Psoas muscle (tissue), 8 donors: Measurements from ENCODE around the gene SOCS1. TPM values are rescaled to one million over a fixed set of nuclear protein-coding genes. Genes with fewer than 3 reads are reported as not detected.
"Not testable (repeated sequence)": the region's sequence is repeated elsewhere in the genome, so short reads cannot be mapped to it uniquely, and the experiment has no call there.

Experiments used
- ATAC-seq, 4 donors: fragments of 200-7000 bp; cut with Tn5 transposase; one replicate each; pipeline ENCODE4 v1.9.1; 2020; ENCODE audit warnings: moderate library complexity in 3 of 4, mild to moderate bottlenecking in 2 of 4
- DNase-seq, 2 donors: peaks; one replicate each; pipeline ENCODE4 v3.0.0-alpha.2; 2020
- H3K27ac ChIP-seq: fragments of 200-600 bp; one replicate; pipeline ENCODE4 v1.8.0; 2022
- H3K27me3 ChIP-seq, 3 donors: fragments of 200-600 bp in 1 of 3; one replicate each; pipeline versions ENCODE4 v1.6.1 to v1.8.0; 2013 to 2022; ENCODE audit warnings: low read length in 2 of 3, mild to moderate bottlenecking in 2 of 3, moderate library complexity in 1 of 3; ENCODE audit not compliant: insufficient read depth in 3 of 3
- H3K36me3 ChIP-seq, 2 donors: fragments of 200-600 bp in 1 of 2; one replicate each; pipeline versions ENCODE4 v1.6.1 to v1.8.0; 2013 to 2022; ENCODE audit warnings: low read depth in 1 of 2, mild to moderate bottlenecking in 1 of 2, moderate library complexity in 1 of 2; ENCODE audit not compliant: insufficient read depth in 1 of 2
- H3K4me1 ChIP-seq: fragments of 200-600 bp; one replicate; pipeline ENCODE4 v1.8.0; 2022
- H3K4me3 ChIP-seq: fragments of 200-600 bp; one replicate; pipeline ENCODE4 v1.8.0; 2022; ENCODE audit warnings: mild to moderate bottlenecking
- H3K9me3 ChIP-seq: fragments of 200-600 bp; one replicate; pipeline ENCODE4 v1.8.0; 2022
- CTCF ChIP-seq: fragments of 200-600 bp; IDR thresholded peaks from one replicate; pipeline ENCODE4 v1.8.0; 2022; ENCODE audit warnings: antibody characterized with exemption
- whole genome bisulfite sequencing, 3 donors: extraction: QIAGEN DNeasy Blood & Tissue Kit; methylation state at CpG; one replicate each; pipeline versions ENCODE4 v1.1.6 to v1.1.7; 2013; 5-methylcytosine and 5-hydroxymethylcytosine counted together
- intact Hi-C, 2 donors: fragments of 100-400 bp; cut with DNase I; formaldehyde crosslinking; loops; one replicate each; pipeline versions ENCODE4 v1.11.0 to v1.14.2; 2022
- polyA plus RNA-seq, 3 donors: library from polyadenylated mRNA; stranded (reverse); fragments of 200-250 nt; gene quantifications; one replicate each; pipeline ENCODE4 v1.2.3, GENCODE V29; 2013
- total RNA-seq, 4 donors: library from RNA; stranded (reverse); fragmentation: NEBNext Ultra II Directional in 2 of 4; extraction: Animal tissue kit (Norgen Biotek cat#: 25700) in 2 of 4; gene quantifications; one replicate each; pipeline versions ENCODE4 v1.2.1 to v1.2.4, GENCODE V29; 2021 to 2023
- donor health status: healthy with polysubstance abuse.
- donor health status: DM: no; HTN: no; CAD: no; lungs with moderate emphysema.
- donor health status: Bipolar disorder and iron deficiency.
- donor health status: healthy.
- donor health status: DM: yes; HTN: yes; CAD: no.
- donor health status: DM: no; HTN: no; CAD: no.
- donor health status: DM: no; HTN: no; CAD: no.
- donor health status: DM: yes; HTN: yes; CAD: no.

The SOCS1 gene
- total and polyA plus RNA-seq, 7 donors, result 0.44 to 12.6 (median 2.1) TPM

GRCh38 chr16:11225677-11226549 is 30.1 kb downstream of the SOCS1 start:
- H3K36me3 ChIP-seq, result no peaks in the 10 kb centered on the region
- 79 to 85% (median 81%) methylated on average over 15 to 18 of the region's 18 CpGs for WGBS, 3 donors
- intact Hi-C loops, result no loop called here
- no peak overlapping the region for H3K27ac ChIP-seq
- peaks cover 7% of the 10 kb centered on the region for H3K4me1 ChIP-seq
- DNase-seq (no peak), ATAC-seq (no peak)
- H3K27me3 ChIP-seq, result no peaks in the 10 kb centered on the region
- no peak for TF ChIP-seq CTCF
- H3K9me3 ChIP-seq, result no peaks in the 10 kb centered on the region
- H3K4me3 ChIP-seq, result no peak overlapping the region

GRCh38 chr16:11224894-11225676 is 30.9 kb downstream of the SOCS1 start:
- Histone ChIP-seq H3K27me3 (no peaks in the 10 kb centered on the region), H3K9me3 (no peaks in the 10 kb centered on the region), H3K36me3 (no peaks in the 10 kb centered on the region), H3K27ac (no peak overlapping the region), H3K4me1 (peaks cover 7% of the 10 kb centered on the region), H3K4me3 (no peak overlapping the region)
- ATAC-seq (peak in 3 of 4 donors; percentile 23 to 37 (median 27)), DNase-seq (peak; percentile 37 to 62)
- TF ChIP-seq CTCF, result no peak
- intact Hi-C loops, result no loop called here
- 71 to 81% (median 75%) methylated on average over 21 of the region's 21 CpGs for WGBS, 3 donors

- WGBS, 3 donors, result 26 to 36% (median 33%) methylated on average over 23 to 24 of the region's 24 CpGs
- DNase-seq (peak; percentile 77 to 93), ATAC-seq (peak; percentile 90 to 98 (median 94))
- H3K9me3 ChIP-seq, result no peaks in the 10 kb centered on the region
- H3K27me3 ChIP-seq, result no peaks in the 10 kb centered on the region
- peaks cover 7% of the 10 kb centered on the region for H3K4me1 ChIP-seq
- H3K4me3 ChIP-seq, result no peak overlapping the region
- intact Hi-C loops, result no loop called here
- no peak for TF ChIP-seq CTCF
- H3K36me3 ChIP-seq, result no peaks in the 10 kb centered on the region
- no peak overlapping the region for H3K27ac ChIP-seq
Measured at GRCh38 chr16:11224096-11224893, 31.7 kb downstream of the SOCS1 start.

- H3K36me3 ChIP-seq, intact Hi-C loops, DNase-seq, H3K4me3 ChIP-seq, H3K27me3 ChIP-seq, ATAC-seq, H3K4me1 ChIP-seq, H3K27ac ChIP-seq: not testable (repeated sequence)
- WGBS, 3 donors, result 36 to 60% (median 39%) methylated on average over 2 of the region's 2 CpGs
- H3K9me3 ChIP-seq, result peaks cover 13% of the 10 kb centered on the region
Measured at GRCh38 chr16:11220507-11220906, 35.5 kb downstream of the SOCS1 start.
